HG02943 (cell line): ENCODE results near the gene RGL1.

Source experiments
- ATAC-seq: cut with Tn5 transposase; IDR thresholded peaks from one replicate; pipeline ENCODE4 v1.9.1; 2021; ENCODE audit warnings: mild to moderate bottlenecking, low read depth, moderate library complexity; ENCODE audit not compliant: unreplicated experiment

Gene RGL1

GRCh38 chr1:183942933-183943693 lies 138.2 kb downstream of the RGL1 start:
- ATAC-seq: no peak

- ATAC-seq: no peak
Measured at GRCh38 chr1:183945428-183946319, 140.8 kb downstream of the RGL1 start.

- no peak for ATAC-seq
Measured at GRCh38 chr1:183946320-183946613, 141.3 kb downstream of the RGL1 start.

- no peak for ATAC-seq
Measured at GRCh38 chr1:183947988-183948387, 143.1 kb downstream of the RGL1 start.

GRCh38 chr1:183952101-183952500 lies 147.2 kb downstream of the RGL1 start:
- ATAC-seq: no peak

GRCh38 chr1:183953031-183953430 lies 148.1 kb downstream of the RGL1 start:
- ATAC-seq: no peak

- ATAC-seq: no peak
Measured at GRCh38 chr1:183954496-183954895, 149.6 kb downstream of the RGL1 start.

- ATAC-seq: peak; percentile 99
Measured at GRCh38 chr1:183956559-183957188, 151.8 kb downstream of the RGL1 start.

GRCh38 chr1:183957216-183957830 lies 152.4 kb downstream of the RGL1 start:
- no peak for ATAC-seq

- no peak for ATAC-seq
Measured at GRCh38 chr1:183958958-183959357, 154.0 kb downstream of the RGL1 start.

- ATAC-seq: no peak
Measured at GRCh38 chr1:183961132-183961531, 156.2 kb downstream of the RGL1 start.

GRCh38 chr1:183962903-183963302 lies 158.0 kb downstream of the RGL1 start:
- ATAC-seq: no peak

GRCh38 chr1:183965726-183966125 lies 160.8 kb downstream of the RGL1 start:
- no peak for ATAC-seq

- no peak for ATAC-seq
Measured at GRCh38 chr1:183966487-183966886, 161.6 kb downstream of the RGL1 start.

- no peak for ATAC-seq
Measured at GRCh38 chr1:183967914-183968313, 163.0 kb downstream of the RGL1 start.

GRCh38 chr1:183968386-183968785 lies 163.5 kb downstream of the RGL1 start:
- ATAC-seq: no peak

- no peak for ATAC-seq
Measured at GRCh38 chr1:183970516-183971300, 165.8 kb downstream of the RGL1 start.

- ATAC-seq: no peak
Measured at GRCh38 chr1:183975651-183976050, 170.7 kb downstream of the RGL1 start.

- no peak for ATAC-seq
Measured at GRCh38 chr1:183977717-183978116, 172.8 kb downstream of the RGL1 start.
